CD4-positive, CD25-positive, alpha-beta regulatory T cell (primary cell): ENCODE measurements around the gene PRSS3. TPM values are rescaled to one million over a fixed set of nuclear protein-coding genes. Genes with fewer than 3 reads are reported as not detected.
A peak's percentile ranks its signal among the peaks of the same experiment; 100 is the strongest.
"Not testable (repeated sequence)": the region's sequence is repeated elsewhere in the genome, so short reads cannot be mapped to it uniquely, and the experiment has no call there.

Experiments used
- ATAC-seq, 2 donors: fragments of 150-1000 bp; cut with Tn5 transposase; one replicate each; pipeline ENCODE4 v1.10.0; 2021; ENCODE audit warnings: low read depth in 2 of 2, moderate number of reproducible peaks in 2 of 2, moderate library complexity in 1 of 2
- DNase-seq, 3 donors: peaks; one replicate each; pipeline versions ENCODE4 v3.0.0 to v3.0.0-alpha.2; 2012 to 2022; ENCODE audit warnings: mixed read lengths in 1 of 3
- H3K27ac ChIP-seq: one replicate; pipeline ENCODE4 v1.7.0; 2013; ENCODE audit warnings: mild to moderate bottlenecking, low read length; ENCODE audit not compliant: insufficient read depth, poor library complexity, severe bottlenecking
- H3K27me3 ChIP-seq: one replicate; pipeline ENCODE4 v1.7.0; 2013; ENCODE audit warnings: low read length; ENCODE audit not compliant: control insufficient read depth, insufficient read depth
- H3K36me3 ChIP-seq: one replicate; pipeline ENCODE4 v1.7.0; 2013; ENCODE audit warnings: mild to moderate bottlenecking, low read length, moderate library complexity; ENCODE audit not compliant: control insufficient read depth, insufficient read depth
- H3K4me1 ChIP-seq: 2 replicates; pipeline ENCODE4 v1.7.0; 2013; ENCODE audit warnings: mild to moderate bottlenecking, low read length; ENCODE audit not compliant: insufficient read depth, control insufficient read depth, poor library complexity, severe bottlenecking
- H3K4me3 ChIP-seq: one replicate; pipeline ENCODE4 v1.7.0; 2013; ENCODE audit warnings: low read depth, mild to moderate bottlenecking, low read length, moderate library complexity
- H3K9me3 ChIP-seq, 2 experiments: 1 replicate in 1 of 2; 2 replicates in 1 of 2; pipeline ENCODE4 v1.7.0; 2013; ENCODE audit warnings: low read length in 2 of 2, mild to moderate bottlenecking in 1 of 2, moderate library complexity in 1 of 2; ENCODE audit not compliant: control insufficient read depth in 2 of 2
- H3K27ac Mint-ChIP-seq, 3 donors: one replicate each; pipeline ENCODE4 v1.8.0; 2020 to 2022; ENCODE audit warnings: mild to moderate bottlenecking in 3 of 3, mixed read lengths in 3 of 3, moderate library complexity in 2 of 3
- H3K27me3 Mint-ChIP-seq: one replicate; pipeline ENCODE4 v1.8.0; 2022; ENCODE audit warnings: mild to moderate bottlenecking, mixed read lengths
- H3K36me3 Mint-ChIP-seq: one replicate; pipeline ENCODE4 v1.8.0; 2020; ENCODE audit warnings: mixed read lengths
- H3K4me1 Mint-ChIP-seq, 4 donors: one replicate each; pipeline ENCODE4 v1.8.0; 2020 to 2022; ENCODE audit warnings: mixed read lengths in 4 of 4, mild to moderate bottlenecking in 1 of 4
- H3K4me3 Mint-ChIP-seq, 4 donors: one replicate each; pipeline ENCODE4 v1.8.0; 2020 to 2022; ENCODE audit warnings: mild to moderate bottlenecking in 4 of 4, mixed read lengths in 4 of 4, moderate library complexity in 3 of 4
- H3K9me3 Mint-ChIP-seq, 7 donors: one replicate each; pipeline ENCODE4 v1.8.0; 2020 to 2022; ENCODE audit warnings: mixed read lengths in 7 of 7, mild to moderate bottlenecking in 3 of 7, moderate library complexity in 2 of 7
- polyA plus RNA-seq, 4 donors: library from polyadenylated mRNA; unstranded; fragments of 300-500 nt; fragmentation: Illumina TruSeq; gene quantifications; one replicate each; pipeline ENCODE4 v1.2.3, GENCODE V29; 2021
- total RNA-seq: library from RNA; stranded (reverse); gene quantifications from one replicate; pipeline ENCODE4 v1.2.3, GENCODE V29; 2022

PRSS3 gene
- total and polyA plus RNA-seq, 5 donors from 2014 or later: not detected

DNA sequence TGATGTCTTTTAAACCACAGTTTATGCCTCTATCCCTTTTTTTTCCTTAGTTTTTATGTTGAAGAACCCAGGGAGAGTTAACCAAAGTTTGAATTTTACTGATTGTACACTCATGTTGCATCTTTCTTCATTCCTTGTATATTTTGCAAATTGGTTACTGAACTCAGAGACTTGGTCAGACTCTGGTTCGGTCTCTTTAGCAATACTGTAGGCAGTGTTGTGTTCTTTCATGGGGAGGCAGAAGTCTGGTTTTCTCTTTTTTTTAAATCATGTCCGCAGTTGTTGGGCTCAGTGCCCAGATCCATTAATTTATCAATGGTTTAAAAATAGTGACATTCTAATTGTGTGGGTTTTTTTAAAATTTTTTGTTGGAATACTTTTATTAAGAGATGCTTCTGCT lies 45.0 kb downstream of the PRSS3 start:
- H3K27ac ChIP-seq: no peak overlapping the region
- no peak overlapping the region for H3K4me3 ChIP-seq
- ATAC-seq: no peak
- Mint-ChIP-seq H3K36me3 (peaks cover 2% of the 10 kb centered on the region), H3K4me3 (no peak overlapping the region), H3K27ac (peak overlapping the region in 1 of 3 donors; percentile 2), H3K27me3 (no peaks in the 10 kb centered on the region), H3K4me1 (peaks cover 31 to 79% (median 53%) of the 10 kb centered on the region in 4 donors), H3K9me3 (no peaks in the 10 kb centered on the region)
- no peaks in the 10 kb centered on the region for H3K9me3 ChIP-seq
- no peak for DNase-seq
- no peaks in the 10 kb centered on the region for H3K27me3 ChIP-seq
- no peaks in the 10 kb centered on the region for H3K36me3 ChIP-seq
- H3K4me1 ChIP-seq: peaks cover 25% of the 10 kb centered on the region

DNA sequence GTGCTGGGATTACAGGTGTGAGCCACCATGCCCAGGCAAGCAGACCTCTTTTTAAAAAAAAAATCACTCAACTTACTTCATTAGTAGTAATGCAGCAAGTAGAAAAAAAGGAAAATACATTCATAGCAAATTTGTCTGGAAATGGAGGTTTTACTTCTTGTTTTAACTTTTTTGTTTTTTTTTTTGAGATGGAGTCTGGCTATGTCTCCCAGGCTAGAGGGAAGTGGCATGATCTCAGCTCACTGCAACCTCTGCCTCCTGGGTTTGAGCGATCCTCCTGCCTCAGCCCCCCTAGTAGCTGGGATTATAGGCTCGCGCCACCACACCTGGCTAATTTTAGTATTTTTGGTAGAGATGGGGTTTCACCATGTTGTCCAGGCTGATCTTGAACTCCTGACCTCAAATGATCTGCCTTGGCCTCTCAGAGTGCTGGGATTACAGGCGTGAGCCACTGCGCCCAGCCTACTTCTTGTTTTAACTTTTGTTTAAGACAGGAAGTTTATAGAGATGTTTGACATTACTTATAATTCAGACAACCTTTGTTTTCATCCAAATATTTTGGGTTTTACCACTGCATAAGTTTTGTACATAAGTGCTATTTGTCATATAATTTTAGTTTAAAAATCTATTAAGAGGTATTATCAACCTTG lies 48.1 kb downstream of the PRSS3 start:
- Histone ChIP-seq H3K9me3 (no peaks in the 10 kb centered on the region), H3K27me3 (no peaks in the 10 kb centered on the region), H3K27ac (no peak overlapping the region), H3K36me3 (no peaks in the 10 kb centered on the region), H3K4me3 (no peak overlapping the region), H3K4me1 (peaks cover 44% of the 10 kb centered on the region)
- Mint-ChIP-seq H3K36me3 (peaks cover 5% of the 10 kb centered on the region), H3K4me3 (peak overlapping the region in 2 of 4 donors; percentile 11 to 75), H3K9me3 (no peaks in the 10 kb centered on the region), H3K27ac (peak overlapping the region in 2 of 3 donors; percentile 67 to 75), H3K27me3 (no peaks in the 10 kb centered on the region), H3K4me1 (peaks cover 39 to 77% (median 59%) of the 10 kb centered on the region in 4 donors)
- DNase-seq (no peak), ATAC-seq (no peak)

DNA sequence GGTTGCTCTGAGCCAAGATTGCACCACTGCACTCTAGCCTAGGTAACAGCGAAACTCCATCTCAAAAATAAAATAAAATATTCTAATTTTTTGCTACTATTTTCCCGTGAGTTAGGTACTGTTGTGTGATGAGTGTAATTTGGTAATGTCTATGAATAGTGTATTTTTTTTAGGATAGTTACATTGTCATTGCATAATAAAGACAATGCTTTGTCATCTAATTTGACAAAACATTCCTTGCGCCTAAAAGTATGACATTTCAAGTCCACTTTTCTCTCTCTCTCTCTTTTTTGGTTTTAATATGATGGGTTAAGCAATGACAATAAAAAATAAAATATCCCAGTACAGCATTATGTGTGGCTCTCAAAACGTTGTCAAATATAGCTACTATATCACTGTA lies 50.9 kb downstream of the PRSS3 start:
- Histone ChIP-seq H3K27ac (no peak overlapping the region), H3K9me3 (no peaks in the 10 kb centered on the region), H3K4me1 (peaks cover 49% of the 10 kb centered on the region), H3K36me3 (no peaks in the 10 kb centered on the region), H3K27me3 (no peaks in the 10 kb centered on the region), H3K4me3 (no peak overlapping the region)
- Mint-ChIP-seq H3K4me3 (peak overlapping the region in 1 of 4 donors; percentile 67), H3K36me3 (peaks cover 5% of the 10 kb centered on the region), H3K27ac (peak overlapping the region in 1 of 3 donors; percentile 2), H3K27me3 (no peaks in the 10 kb centered on the region), H3K9me3 (no peaks in the 10 kb centered on the region), H3K4me1 (peaks cover 36 to 83% (median 57%) of the 10 kb centered on the region in 4 donors)
- DNase-seq (no peak), ATAC-seq (no peak)

DNA sequence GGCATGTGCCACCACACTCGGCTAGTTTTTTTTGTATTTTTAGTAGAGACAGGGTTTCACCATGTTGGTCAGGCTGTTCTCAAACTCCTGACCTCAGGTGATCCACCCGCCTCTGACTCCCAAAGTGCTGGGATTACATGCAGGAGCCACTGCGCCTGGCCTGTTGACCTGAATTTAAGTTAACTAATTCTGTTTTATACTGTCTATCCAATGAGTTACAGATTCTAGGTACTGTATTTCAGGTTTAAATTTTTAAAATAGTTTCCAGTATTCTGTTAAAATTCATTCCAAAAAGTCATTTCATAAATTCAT lies 52.5 kb downstream of the PRSS3 start:
- not testable (repeated sequence) for H3K36me3 ChIP-seq, H3K27me3 Mint-ChIP-seq, H3K27ac ChIP-seq, H3K9me3 Mint-ChIP-seq, H3K27me3 ChIP-seq, ATAC-seq, DNase-seq, H3K9me3 ChIP-seq, H3K36me3 Mint-ChIP-seq
- H3K4me3 Mint-ChIP-seq: peak overlapping the region in 3 of 4 donors; percentile 38 to 67 (median 66)
- peaks cover 30 to 81% (median 48%) of the 10 kb centered on the region in 4 donors for H3K4me1 Mint-ChIP-seq
- Histone ChIP-seq H3K4me1 (peaks cover 42% of the 10 kb centered on the region), H3K4me3 (peak overlapping the region; percentile 68)
- peak overlapping the region; percentile 17 to 88 (median 82) for H3K27ac Mint-ChIP-seq

Other genes starting within 250 kb of the PRSS3 start
- gene UBE2R2, start 21.6 kb downstream of the PRSS3 start, total RNA-seq: 33.3 TPM
- gene UBE2R2, start 21.6 kb downstream of the PRSS3 start, polyA plus RNA-seq: 10 to 100 TPM; 14.8 to 20.3 (median 15.8) TPM